Neural cell (in vitro differentiated cells): ENCODE measurements around the gene SLC66A1. TPM values are rescaled to one million over a fixed set of nuclear protein-coding genes. Genes with fewer than 3 reads are reported as not detected.

Source experiments
- H2AFZ ChIP-seq: fragments of 200-600, 300-800 bp; sonication (generic), shearing (Covaris generic); 2 replicates; pipeline ENCODE4 v1.6.0; 2014; ENCODE audit warnings: low read depth, mild to moderate bottlenecking, antibody characterized with exemption, low read length, moderate library complexity
- H3F3A ChIP-seq: fragments of 200-600 bp; shearing (Covaris generic); 2 replicates; pipeline ENCODE4 v1.6.1; 2016; ENCODE audit warnings: mild to moderate bottlenecking, moderate library complexity, mixed read lengths, antibody characterized with exemption, low read length; ENCODE audit not compliant: insufficient read depth, poor library complexity, severe bottlenecking
- H3K27ac ChIP-seq: fragments of 200-600, 300-800 bp; sonication (generic), shearing (Covaris generic); 2 replicates; pipeline ENCODE4 v1.5.1; 2014; ENCODE audit warnings: mild to moderate bottlenecking, low read length, moderate library complexity
- H3K27me3 ChIP-seq: fragments of 300-800, 200-600 bp; sonication (generic), shearing (Covaris generic); 2 replicates; pipeline ENCODE4 v1.6.0; 2014; ENCODE audit warnings: mild to moderate bottlenecking, low read depth, low read length, moderate library complexity; ENCODE audit not compliant: insufficient read depth
- H3K36me3 ChIP-seq: fragments of 300-800, 200-600 bp; sonication (generic), shearing (Covaris generic); 2 replicates; pipeline ENCODE4 v1.5.1; 2014; ENCODE audit warnings: mild to moderate bottlenecking, antibody characterized with exemption, low read length, moderate library complexity; ENCODE audit not compliant: insufficient read depth
- H3K4me2 ChIP-seq: fragments of 300-800, 200-600 bp; sonication (generic), shearing (Covaris generic); 2 replicates; pipeline ENCODE4 v1.6.0; 2014; ENCODE audit warnings: mild to moderate bottlenecking, low read length
- H3K4me3 ChIP-seq: fragments of 300-800, 200-600 bp; sonication (generic), shearing (Covaris generic); 2 replicates; pipeline ENCODE4 v1.5.1; 2014; ENCODE audit warnings: mild to moderate bottlenecking, low read length, moderate library complexity
- H3K79me2 ChIP-seq: fragments of 200-600 bp; shearing (Covaris generic); replicated peaks from 2 replicates; pipeline ENCODE4 v1.6.0; 2014; ENCODE audit warnings: mild to moderate bottlenecking, low read length, moderate library complexity; ENCODE audit not compliant: insufficient read depth
- H3K9ac ChIP-seq: fragments of 300-800, 200-600 bp; sonication (generic), shearing (Covaris generic); 2 replicates; pipeline ENCODE4 v1.6.1; 2016; ENCODE audit warnings: mild to moderate bottlenecking, low read length, mixed read lengths
- H3K9me2 ChIP-seq: fragments of 200-600 bp; shearing (Covaris generic); 2 replicates; pipeline ENCODE4 v1.6.1; 2016; ENCODE audit warnings: mild to moderate bottlenecking, low read length, mixed read lengths; ENCODE audit not compliant: insufficient read depth
- H3K9me3 ChIP-seq: fragments of 200-600, 300-800 bp; sonication (generic), shearing (Covaris generic); 2 replicates; pipeline ENCODE4 v1.6.1; 2016; ENCODE audit warnings: mild to moderate bottlenecking, mixed run types, low read length, moderate library complexity, mixed read lengths
- H4K20me1 ChIP-seq: fragments of 200-600 bp; shearing (Covaris generic); 2 replicates; pipeline ENCODE4 v1.6.1; 2016; ENCODE audit warnings: mild to moderate bottlenecking, mixed run types; ENCODE audit not compliant: insufficient read depth
- EP300 ChIP-seq: fragments of 450-650 bp; conservative IDR thresholded peaks from 2 replicates; pipeline ENCODE4 v1.6.1; 2014; ENCODE audit warnings: antibody characterized with exemption, mild to moderate bottlenecking, moderate library complexity; ENCODE audit not compliant: poor library complexity, severe bottlenecking
- EZH2 ChIP-seq: fragments of 200-600, 300-800 bp; shearing (Covaris generic), sonication (generic); IDR thresholded peaks from 2 replicates; pipeline ENCODE4 v1.6.1; 2014; ENCODE audit warnings: antibody characterized with exemption, low read length, borderline replicate concordance, mild to moderate bottlenecking; ENCODE audit not compliant: insufficient read depth, poor library complexity, severe bottlenecking
- MXI1 ChIP-seq: fragments of 450-650 bp; conservative IDR thresholded peaks from 2 replicates; pipeline ENCODE4 v1.6.1; 2014; ENCODE audit warnings: antibody characterized with exemption, mild to moderate bottlenecking; ENCODE audit not compliant: poor library complexity, severe bottlenecking
- POLR2AphosphoS5 ChIP-seq: IDR thresholded peaks from 2 replicates; pipeline ENCODE4 v1.6.1; 2012
- RAD21 ChIP-seq: fragments of 450-650 bp; conservative IDR thresholded peaks from 2 replicates; pipeline ENCODE4 v1.6.1; 2014; ENCODE audit warnings: antibody characterized with exemption, mild to moderate bottlenecking, moderate library complexity
- SMC3 ChIP-seq: fragments of 450-650 bp; conservative IDR thresholded peaks from 2 replicates; pipeline ENCODE4 v1.6.1; 2014; ENCODE audit warnings: antibody characterized with exemption, mild to moderate bottlenecking, moderate library complexity; ENCODE audit not compliant: poor library complexity
- TAF1 ChIP-seq: IDR thresholded peaks from 2 replicates; pipeline ENCODE4 v1.6.1; 2012; ENCODE audit warnings: low read depth
- polyA plus RNA-seq: library from polyadenylated mRNA; depleted of rRNA; stranded (reverse); fragments of >200 nt; gene quantifications from 2 replicates; pipeline ENCODE4 v1.2.3, GENCODE V29; 2014
- TF ChIP-seq, protein P1 (sequence below): IDR thresholded peaks from 2 replicates; pipeline ENCODE4 v1.6.1; 2012; ENCODE audit warnings: borderline replicate concordance
- TF ChIP-seq, protein P2 (sequence below): fragments of 450-650 bp; IDR thresholded peaks from 2 replicates; pipeline ENCODE4 v1.5.1; 2014; ENCODE audit warnings: antibody characterized with exemption, mild to moderate bottlenecking, moderate library complexity; ENCODE audit not compliant: poor library complexity, severe bottlenecking

Gene SLC66A1
- polyA plus RNA-seq, 1 donor from 2014 or later = 31.8 TPM

DNA sequence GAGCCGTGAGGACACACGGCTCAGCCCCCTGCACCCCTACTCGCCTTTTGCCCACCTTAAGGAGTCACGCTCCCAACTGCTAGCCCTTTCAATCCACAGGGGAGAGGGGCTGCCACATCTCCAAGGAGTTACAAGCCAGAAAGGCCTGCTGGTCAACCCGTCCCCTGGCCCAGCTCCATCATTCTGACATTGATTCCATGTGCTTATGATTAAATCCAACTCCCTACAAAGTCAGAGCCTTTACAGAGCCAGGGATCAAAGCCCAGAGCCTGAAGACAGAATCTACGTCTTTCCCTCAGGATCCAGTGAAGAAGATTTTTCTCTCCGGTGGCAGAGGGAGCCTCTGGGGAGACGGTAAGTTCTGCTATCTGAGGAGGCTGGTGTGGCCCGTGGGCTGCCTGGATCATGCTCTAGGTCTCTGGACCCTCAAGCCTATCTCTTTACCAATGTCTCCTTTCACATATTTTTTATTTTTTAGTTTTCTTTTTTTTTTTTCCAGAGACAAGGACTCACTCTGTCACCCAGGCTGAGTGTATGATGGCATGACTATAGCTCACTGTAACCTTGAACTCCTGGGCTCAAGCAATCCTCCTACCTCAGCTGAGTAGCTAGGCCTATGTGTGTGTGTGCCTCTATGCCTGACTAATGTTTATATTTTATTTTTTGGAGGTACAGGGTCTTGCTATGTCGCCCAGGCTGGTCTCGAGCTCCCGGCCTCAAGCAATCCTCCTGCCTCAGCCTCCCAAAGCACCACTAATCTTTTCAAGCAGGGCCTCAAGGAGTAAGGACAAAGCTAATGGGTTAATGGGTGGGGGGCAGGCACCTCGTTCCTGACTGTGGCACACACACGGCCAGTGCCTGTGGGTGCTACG lies 61.3 kb downstream of the SLC66A1 start:
- H3F3A ChIP-seq = no peaks in the 10 kb centered on the region
- no peak overlapping the region for H3K9ac ChIP-seq
- H2AFZ ChIP-seq = no peak overlapping the region
- no peak overlapping the region for H3K4me3 ChIP-seq
- H3K9me3 ChIP-seq = no peaks in the 10 kb centered on the region
- no peak overlapping the region for H3K4me2 ChIP-seq
- H3K9me2 ChIP-seq = no peaks in the 10 kb centered on the region
- no peak overlapping the region for H3K27ac ChIP-seq
- TF ChIP-seq EZH2 (no peak), POLR2AphosphoS5 (no peak), SMC3 (no peak), EP300 (no peak), RAD21 (no peak), MXI1 (no peak), TAF1 (no peak)
- TF ChIP-seq, protein P1, sequence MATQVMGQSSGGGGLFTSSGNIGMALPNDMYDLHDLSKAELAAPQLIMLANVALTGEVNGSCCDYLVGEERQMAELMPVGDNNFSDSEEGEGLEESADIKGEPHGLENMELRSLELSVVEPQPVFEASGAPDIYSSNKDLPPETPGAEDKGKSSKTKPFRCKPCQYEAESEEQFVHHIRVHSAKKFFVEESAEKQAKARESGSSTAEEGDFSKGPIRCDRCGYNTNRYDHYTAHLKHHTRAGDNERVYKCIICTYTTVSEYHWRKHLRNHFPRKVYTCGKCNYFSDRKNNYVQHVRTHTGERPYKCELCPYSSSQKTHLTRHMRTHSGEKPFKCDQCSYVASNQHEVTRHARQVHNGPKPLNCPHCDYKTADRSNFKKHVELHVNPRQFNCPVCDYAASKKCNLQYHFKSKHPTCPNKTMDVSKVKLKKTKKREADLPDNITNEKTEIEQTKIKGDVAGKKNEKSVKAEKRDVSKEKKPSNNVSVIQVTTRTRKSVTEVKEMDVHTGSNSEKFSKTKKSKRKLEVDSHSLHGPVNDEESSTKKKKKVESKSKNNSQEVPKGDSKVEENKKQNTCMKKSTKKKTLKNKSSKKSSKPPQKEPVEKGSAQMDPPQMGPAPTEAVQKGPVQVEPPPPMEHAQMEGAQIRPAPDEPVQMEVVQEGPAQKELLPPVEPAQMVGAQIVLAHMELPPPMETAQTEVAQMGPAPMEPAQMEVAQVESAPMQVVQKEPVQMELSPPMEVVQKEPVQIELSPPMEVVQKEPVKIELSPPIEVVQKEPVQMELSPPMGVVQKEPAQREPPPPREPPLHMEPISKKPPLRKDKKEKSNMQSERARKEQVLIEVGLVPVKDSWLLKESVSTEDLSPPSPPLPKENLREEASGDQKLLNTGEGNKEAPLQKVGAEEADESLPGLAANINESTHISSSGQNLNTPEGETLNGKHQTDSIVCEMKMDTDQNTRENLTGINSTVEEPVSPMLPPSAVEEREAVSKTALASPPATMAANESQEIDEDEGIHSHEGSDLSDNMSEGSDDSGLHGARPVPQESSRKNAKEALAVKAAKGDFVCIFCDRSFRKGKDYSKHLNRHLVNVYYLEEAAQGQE = no peak
- TF ChIP-seq, protein P2, sequence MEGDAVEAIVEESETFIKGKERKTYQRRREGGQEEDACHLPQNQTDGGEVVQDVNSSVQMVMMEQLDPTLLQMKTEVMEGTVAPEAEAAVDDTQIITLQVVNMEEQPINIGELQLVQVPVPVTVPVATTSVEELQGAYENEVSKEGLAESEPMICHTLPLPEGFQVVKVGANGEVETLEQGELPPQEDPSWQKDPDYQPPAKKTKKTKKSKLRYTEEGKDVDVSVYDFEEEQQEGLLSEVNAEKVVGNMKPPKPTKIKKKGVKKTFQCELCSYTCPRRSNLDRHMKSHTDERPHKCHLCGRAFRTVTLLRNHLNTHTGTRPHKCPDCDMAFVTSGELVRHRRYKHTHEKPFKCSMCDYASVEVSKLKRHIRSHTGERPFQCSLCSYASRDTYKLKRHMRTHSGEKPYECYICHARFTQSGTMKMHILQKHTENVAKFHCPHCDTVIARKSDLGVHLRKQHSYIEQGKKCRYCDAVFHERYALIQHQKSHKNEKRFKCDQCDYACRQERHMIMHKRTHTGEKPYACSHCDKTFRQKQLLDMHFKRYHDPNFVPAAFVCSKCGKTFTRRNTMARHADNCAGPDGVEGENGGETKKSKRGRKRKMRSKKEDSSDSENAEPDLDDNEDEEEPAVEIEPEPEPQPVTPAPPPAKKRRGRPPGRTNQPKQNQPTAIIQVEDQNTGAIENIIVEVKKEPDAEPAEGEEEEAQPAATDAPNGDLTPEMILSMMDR = no peak
- H3K79me2 ChIP-seq = no peaks in the 10 kb centered on the region
- no peaks in the 10 kb centered on the region for H3K27me3 ChIP-seq
- H3K36me3 ChIP-seq = peaks cover 12% of the 10 kb centered on the region
- H4K20me1 ChIP-seq = no peaks in the 10 kb centered on the region

DNA sequence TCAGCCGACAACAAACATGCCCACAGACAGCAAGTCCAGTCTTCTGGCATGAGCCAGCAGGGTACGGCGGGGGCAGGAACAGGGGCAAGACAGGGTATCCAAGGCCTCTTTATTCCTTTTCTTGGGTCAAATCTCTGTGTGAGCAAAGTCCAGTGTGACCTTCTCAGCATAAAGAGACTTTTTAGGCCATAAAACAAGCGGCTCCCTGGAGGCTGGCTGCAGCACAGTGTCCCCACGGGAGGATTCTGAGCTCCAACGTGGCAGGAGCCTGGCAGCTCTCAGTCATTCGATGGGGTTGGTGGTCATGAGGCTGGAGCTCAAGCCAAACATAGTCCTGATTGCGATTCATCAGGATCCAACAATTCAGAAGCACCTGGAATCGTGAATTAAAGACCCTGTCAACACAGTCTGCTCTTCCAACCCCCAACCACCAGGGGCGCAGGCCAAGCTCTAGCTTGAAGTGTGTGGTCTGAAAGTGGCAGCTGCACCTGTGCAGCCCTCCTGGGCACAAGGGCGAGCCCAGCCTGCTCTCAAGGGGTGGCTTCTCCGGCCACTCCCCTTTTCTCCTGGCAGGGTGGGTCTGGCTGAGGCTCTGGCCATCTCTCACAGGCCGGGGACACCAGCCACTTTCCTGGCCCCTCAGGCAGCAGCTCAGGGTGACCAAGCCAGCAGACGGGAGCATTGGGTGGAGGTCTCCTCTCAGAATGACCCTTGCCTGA lies 62.1 kb downstream of the SLC66A1 start:
- Histone ChIP-seq H3K4me3 (no peak overlapping the region), H3K79me2 (no peaks in the 10 kb centered on the region), H2AFZ (no peak overlapping the region), H3K4me2 (no peak overlapping the region), H4K20me1 (no peaks in the 10 kb centered on the region), H3K9me3 (no peaks in the 10 kb centered on the region), H3K36me3 (peaks cover 12% of the 10 kb centered on the region), H3K27ac (no peak overlapping the region), H3K27me3 (no peaks in the 10 kb centered on the region), H3F3A (no peaks in the 10 kb centered on the region), H3K9me2 (no peaks in the 10 kb centered on the region), H3K9ac (no peak overlapping the region)
- no peak for TF ChIP-seq MXI1
- no peak for TF ChIP-seq TAF1
- TF ChIP-seq, protein P2 = peak; percentile 25
